HG02759 (cell line): ENCODE data around the gene TRPV6.

ENCODE experiments used
- ATAC-seq: cut with Tn5 transposase; IDR thresholded peaks from one replicate; pipeline ENCODE4 v1.9.1; 2021; ENCODE audit warnings: mild to moderate bottlenecking, moderate library complexity; ENCODE audit not compliant: unreplicated experiment

Gene TRPV6

DNA sequence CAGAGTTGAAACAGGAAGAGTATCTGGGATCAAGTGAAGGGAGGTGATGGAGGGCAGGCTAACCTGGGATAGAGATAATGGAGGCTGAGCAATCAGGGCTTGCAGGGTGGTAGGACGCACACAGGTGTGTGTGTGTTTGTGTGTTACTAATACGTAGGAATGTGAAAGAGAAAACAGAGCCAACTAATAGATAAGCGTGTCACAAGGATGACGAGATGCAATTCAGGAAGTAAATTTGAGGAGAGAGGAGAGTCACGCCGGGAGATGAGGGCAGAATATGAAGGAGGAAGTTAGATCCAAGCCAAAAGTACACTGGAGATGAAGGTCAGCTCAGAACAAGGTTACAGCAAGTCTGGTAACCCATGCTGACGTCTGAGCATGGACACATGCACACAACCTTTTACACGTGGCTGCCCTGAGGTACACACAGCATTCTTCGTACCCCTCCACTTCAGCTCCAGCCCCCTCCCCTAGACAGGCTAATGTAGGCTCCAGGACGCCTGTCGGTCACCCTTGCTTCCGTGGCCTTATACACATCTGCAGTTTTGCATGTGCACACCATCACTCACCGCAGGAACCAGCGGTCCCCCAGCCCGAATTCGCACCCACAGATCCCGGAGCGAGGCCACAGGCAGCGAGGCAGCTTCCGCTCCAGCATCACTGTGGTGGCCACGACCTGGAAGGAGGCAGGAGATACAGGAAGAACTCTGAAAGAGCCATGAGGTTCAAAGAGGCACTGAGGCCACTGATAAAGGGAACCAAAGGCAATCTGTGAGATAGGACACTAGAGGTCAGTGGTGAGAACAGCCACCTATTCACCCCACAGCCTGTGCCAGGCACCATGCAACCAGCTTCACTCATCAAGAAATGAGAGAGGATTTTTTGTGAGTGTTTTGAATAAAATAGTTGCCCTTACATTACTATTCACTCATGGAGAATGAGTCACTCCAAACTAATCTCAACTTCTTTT, 23.7 kb upstream of the TRPV6 start:
- ATAC-seq: no peak

DNA sequence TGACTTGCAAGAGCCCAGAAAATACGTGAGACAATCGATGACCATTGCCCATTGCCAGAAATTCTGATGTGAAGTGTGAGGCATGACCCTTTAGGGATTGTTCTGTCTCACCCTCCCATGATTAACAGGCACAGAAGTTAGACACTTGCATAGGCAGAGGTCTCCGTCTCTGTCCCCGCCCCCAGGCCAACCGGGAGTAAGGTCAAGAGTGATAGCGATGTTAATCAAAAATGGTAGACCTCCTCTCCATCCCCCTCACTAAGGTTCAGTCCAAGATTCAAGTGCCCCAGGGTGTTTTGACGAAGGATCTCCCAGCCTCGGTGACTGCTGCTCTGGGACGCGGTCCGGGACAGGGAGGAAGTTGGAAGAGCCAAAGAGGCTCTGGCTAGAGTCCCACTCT, 22.7 kb upstream of the TRPV6 start:
- no peak for ATAC-seq

GRCh38 chr7:142906643-142907042, 21.1 kb upstream of the TRPV6 start:
- ATAC-seq: no peak

DNA sequence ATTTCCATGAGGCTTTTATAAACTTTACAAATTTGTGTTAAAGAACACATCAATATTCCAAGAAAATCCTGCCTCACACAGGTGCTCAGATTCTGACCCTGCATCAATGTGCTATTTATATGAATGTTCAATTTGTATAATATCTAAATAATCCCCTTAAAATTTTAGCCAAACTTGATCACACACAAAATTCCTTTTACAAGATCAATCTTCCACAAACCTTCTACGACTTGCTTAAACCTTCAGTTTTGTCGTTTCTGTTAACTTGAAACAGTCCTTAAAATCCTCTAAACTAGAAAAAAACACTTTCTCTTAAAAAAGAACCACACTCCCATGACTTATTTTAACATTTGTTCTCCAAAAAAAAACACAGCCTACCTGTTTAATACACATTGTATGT, 20.2 kb upstream of the TRPV6 start:
- ATAC-seq: no peak

GRCh38 chr7:142904128-142904527, 18.6 kb upstream of the TRPV6 start:
- ATAC-seq: no peak

GRCh38 chr7:142901426-142902259, 16.1 kb upstream of the TRPV6 start:
- ATAC-seq: no peak

- no peak for ATAC-seq
Measured at GRCh38 chr7:142899661-142900060, 14.1 kb upstream of the TRPV6 start.

- no peak for ATAC-seq
Measured at GRCh38 chr7:142898377-142899170, 13.0 kb upstream of the TRPV6 start.

DNA sequence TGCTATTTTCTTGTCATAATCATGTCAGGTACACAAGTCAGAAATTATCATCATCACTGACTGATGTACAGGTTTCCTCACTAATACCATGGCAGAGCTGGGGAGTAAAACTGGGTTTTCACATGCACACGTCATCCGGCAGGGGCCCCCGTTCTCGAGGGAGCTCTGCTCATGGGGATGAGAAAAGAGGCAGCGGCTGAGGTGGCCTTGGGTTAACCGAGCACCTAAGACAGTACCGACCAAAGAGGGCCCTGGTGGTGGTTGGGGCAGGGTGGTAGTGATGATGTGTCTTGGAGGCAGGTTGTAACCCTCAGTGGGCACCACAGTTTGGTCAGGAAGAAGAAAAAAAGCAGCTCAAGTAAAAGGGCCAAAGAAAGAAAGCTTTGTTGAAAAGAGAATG, 12.1 kb upstream of the TRPV6 start:
- no peak for ATAC-seq

DNA sequence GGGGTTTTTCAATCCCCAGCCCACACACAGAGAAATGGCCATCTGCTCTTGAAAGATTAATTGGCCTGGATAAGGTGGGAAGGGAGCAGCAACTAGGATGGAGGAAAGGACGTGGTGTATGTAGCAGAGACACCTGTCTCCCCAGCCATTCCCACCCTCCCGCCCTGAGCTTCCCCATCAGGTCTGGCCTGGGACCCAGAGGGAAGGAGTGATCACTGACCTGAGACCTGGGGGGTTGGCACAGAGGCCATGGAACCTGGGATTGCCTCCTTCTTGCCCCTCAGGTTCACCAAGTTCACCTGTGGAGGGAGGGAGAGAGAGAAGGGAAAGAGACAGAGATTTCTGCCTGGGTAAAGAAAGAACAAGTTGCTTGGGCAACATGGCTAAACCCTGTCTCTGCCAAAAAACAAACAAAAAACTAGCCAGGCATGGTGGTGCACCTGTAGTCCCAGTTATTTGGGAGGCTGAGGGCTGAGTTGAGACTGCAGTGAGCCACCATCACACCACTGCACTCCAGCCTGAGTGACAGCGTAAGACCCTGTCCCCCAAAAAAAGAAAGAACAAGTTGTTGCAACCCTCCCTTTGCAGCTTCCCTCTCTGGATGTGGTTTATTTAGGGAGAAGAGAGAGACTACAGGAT, 11.3 kb upstream of the TRPV6 start:
- no peak for ATAC-seq

DNA sequence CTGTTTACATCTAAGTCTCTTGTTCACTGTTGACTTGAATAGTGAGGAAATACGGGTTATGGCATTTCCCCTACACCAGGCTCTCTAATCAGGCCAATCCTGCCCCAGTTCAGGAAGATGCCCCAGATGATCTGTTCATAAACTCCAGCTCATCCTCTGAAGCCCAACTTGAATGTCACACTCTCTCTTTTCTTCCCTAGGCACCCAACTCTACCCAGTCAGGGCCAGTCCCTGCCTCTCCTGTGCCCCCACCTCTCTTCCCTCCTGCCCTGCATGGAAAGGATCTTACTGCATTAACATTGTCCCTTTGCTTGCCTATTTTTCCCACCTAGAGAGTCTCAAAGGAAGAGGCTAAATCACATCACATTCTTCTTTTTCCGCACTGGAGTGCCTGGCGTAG, 10.6 kb upstream of the TRPV6 start:
- ATAC-seq: no peak

- ATAC-seq: no peak
Measured at GRCh38 chr7:142894985-142895593, 9.5 kb upstream of the TRPV6 start.

DNA sequence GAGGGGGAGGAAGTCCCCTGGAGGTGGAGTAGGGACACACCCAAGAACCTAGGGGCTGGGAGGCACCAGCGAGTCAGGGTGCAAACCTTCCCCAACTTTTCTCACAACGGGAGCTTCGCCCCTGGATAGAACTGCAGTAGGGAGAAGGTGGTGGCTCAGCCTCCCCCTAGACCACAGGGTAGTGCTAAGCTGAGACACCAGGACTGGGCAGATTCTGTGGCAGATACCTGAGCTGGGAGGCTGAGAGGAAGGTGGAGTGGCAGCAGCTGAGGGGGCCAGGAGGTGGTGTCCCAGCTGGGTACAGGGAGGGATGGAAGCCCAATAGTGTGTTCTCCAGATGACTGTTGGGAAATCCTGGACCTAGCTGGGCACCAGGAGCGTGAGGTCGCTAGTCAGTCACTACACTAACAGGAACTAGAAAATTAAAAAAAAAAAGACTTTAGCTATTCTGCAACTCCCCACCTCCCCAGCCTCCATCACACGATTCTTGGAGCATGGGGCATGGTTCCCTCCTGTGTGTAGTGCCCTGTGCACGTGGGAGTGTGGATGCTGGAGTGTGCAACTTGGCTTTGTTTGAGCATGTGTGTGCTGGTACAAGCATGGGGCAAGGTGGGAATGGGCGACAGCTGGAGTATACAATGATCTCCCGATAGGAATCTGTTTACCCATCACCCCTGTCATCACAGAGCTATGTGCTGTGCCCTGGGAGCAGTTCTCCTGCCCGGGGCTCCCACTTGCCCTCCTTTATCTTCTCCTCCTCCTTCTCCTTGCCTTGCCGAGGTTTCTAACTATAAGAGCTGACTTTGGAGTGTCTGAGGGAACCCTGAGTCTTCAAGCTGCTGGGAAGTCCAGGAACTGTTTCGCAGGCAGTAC, 8.8 kb upstream of the TRPV6 start:
- no peak for ATAC-seq

GRCh38 chr7:142892951-142893350, 7.4 kb upstream of the TRPV6 start:
- ATAC-seq: no peak

GRCh38 chr7:142891490-142892082, 6.0 kb upstream of the TRPV6 start:
- ATAC-seq: no peak

- ATAC-seq: no peak
Measured at GRCh38 chr7:142890874-142891485, 5.4 kb upstream of the TRPV6 start.

DNA sequence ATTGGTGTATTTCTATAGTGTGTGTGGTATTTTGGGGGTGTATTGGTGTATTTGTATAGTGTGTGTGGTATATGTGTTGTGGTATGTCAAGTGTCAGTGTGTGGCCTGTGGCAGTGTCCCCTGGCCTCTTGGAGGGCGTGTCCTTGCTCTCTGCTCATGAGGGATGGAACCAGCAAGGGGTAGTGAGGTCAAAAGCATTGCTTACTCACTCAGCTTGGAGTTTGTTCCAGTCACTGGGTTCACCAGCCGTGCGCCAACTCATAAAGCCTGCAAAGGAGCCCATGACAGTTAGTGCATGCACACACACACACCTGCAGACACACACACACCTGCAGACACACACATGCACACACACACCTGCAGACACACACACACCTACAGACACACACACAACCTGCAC, 4.3 kb upstream of the TRPV6 start:
- no peak for ATAC-seq

DNA sequence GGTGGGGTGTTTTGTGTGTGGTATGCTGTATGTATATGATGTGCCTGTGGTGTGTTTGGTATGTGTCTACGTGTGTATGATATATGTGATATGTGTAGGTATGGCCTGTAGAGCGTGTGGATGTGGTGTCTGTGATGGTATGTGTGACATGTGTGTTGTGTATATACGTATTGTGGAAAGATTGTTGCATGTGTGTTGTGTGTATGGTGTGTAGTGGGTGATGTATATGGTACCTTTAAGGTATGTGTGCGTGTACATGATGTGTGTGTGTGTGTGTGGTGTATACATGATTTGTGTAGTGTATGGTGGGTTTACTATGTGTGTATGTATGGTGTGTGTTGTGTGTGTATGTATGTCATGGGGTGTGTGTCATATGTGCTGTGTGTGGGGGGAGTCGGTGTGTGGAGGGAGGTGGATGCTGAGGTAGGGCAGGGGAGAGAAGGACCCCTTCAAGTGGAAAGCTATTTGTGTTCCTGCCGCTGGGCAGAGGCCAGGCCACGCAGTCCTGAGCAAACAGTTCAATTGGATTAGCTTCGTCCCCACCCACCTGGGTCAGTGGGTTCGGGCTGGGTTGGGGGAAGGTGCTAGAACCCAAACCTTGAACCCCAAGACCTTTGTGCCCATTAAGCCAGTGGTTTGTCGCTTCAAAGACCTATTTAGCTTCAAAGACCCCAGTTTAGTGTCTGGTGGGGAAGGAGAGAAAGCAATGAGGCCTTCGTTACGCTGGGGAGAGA, 1.9 kb upstream of the TRPV6 start:
- no peak for ATAC-seq
